OCI-LY3 (cell line): ENCODE measurements around the gene TRIM37.

Experiments used
- H2AFZ ChIP-seq: fragments of 200-600, 300-600 bp; shearing (Covaris generic); 2 replicates; pipeline ENCODE4 v1.6.0; 2014; ENCODE audit warnings: antibody characterized with exemption, low read depth, low read length
- H3K27ac ChIP-seq: fragments of 200-600, 300-600 bp; sonication (generic); 2 replicates; pipeline ENCODE4 v1.5.1; 2014; ENCODE audit warnings: mild to moderate bottlenecking, low read length, moderate library complexity, mixed read lengths
- H3K27me3 ChIP-seq: fragments of 200-600, 300-600 bp; sonication (generic); 2 replicates; pipeline ENCODE4 v1.6.1; 2014; ENCODE audit warnings: low read depth, low read length, mixed read lengths
- H3K36me3 ChIP-seq: fragments of 200-600, 300-600 bp; sonication (generic); replicated peaks from 2 replicates; pipeline ENCODE3; 2014; ENCODE audit warnings: low read depth, low read length, mixed read lengths
- H3K4me1 ChIP-seq: fragments of 300-600, 200-600 bp; sonication (generic); 2 replicates; pipeline ENCODE4 v1.6.1; 2014; ENCODE audit warnings: low read length, mixed read lengths
- H3K4me2 ChIP-seq: fragments of 200-600, 300-600 bp; sonication (generic); 2 replicates; pipeline ENCODE4 v1.6.1; 2014; ENCODE audit warnings: low read length, mixed read lengths
- H3K4me3 ChIP-seq: fragments of 300-600, 200-600 bp; sonication (generic); 2 replicates; pipeline ENCODE4 v1.5.1; 2014; ENCODE audit warnings: antibody characterized with exemption, mild to moderate bottlenecking, low read length, moderate library complexity
- H3K79me2 ChIP-seq: fragments of 300-600, 200-600 bp; shearing (Covaris generic); 2 replicates; pipeline ENCODE4 v1.6.1; 2014; ENCODE audit warnings: mild to moderate bottlenecking, low read length, mixed read lengths
- H3K9ac ChIP-seq: fragments of 300-600, 200-600 bp; shearing (Covaris generic); 2 replicates; pipeline ENCODE4 v1.6.0; 2014; ENCODE audit warnings: mild to moderate bottlenecking, low read length, moderate library complexity
- H3K9me3 ChIP-seq: fragments of 200-600, 300-600 bp; shearing (Covaris generic); 2 replicates; pipeline ENCODE4 v1.6.1; 2014; ENCODE audit warnings: low read length, mixed read lengths; ENCODE audit not compliant: insufficient read depth
- H4K20me1 ChIP-seq: fragments of 200-600, 300-600 bp; sonication (generic); 2 replicates; pipeline ENCODE4 v1.6.1; 2016; ENCODE audit warnings: low read length, mixed read lengths; ENCODE audit not compliant: insufficient read depth
- CTCF ChIP-seq: fragments of 200-600, 300-600 bp; sonication (generic); IDR thresholded peaks from 2 replicates; pipeline ENCODE4 v1.5.1; 2014; ENCODE audit warnings: antibody characterized with exemption, low read length, low read depth
- EZH2phosphoT487 ChIP-seq: fragments of 200-600 bp; shearing (Covaris generic); IDR thresholded peaks from 2 replicates; pipeline ENCODE4 v1.6.1; 2018; ENCODE audit warnings: antibody characterized with exemption, mixed run types, low read depth

Gene TRIM37

GRCh38 chr17:59110973-59111372 lies 4.3 kb upstream of the TRIM37 start:
- Histone ChIP-seq H4K20me1 (no peaks in the 10 kb centered on the region), H3K4me2 (no peak overlapping the region)
- TF ChIP-seq CTCF (no peak), EZH2phosphoT487 (no peak)

GRCh38 chr17:59108400-59109102 lies 1.9 kb upstream of the TRIM37 start:
- Histone ChIP-seq H3K4me3 (no peak overlapping the region), H3K9me3 (no peaks in the 10 kb centered on the region), H3K4me1 (peaks cover 14% of the 10 kb centered on the region), H2AFZ (no peak overlapping the region), H3K9ac (no peak overlapping the region), H4K20me1 (no peaks in the 10 kb centered on the region), H3K27ac (no peak overlapping the region), H3K79me2 (peaks cover 29% of the 10 kb centered on the region), H3K27me3 (peaks cover 5% of the 10 kb centered on the region; the same call in 1 of the 2 replicates), H3K4me2 (no peak overlapping the region), H3K36me3 (no peaks in the 10 kb centered on the region)
- TF ChIP-seq EZH2phosphoT487 (no peak), CTCF (no peak)

More at GRCh38 chr17:59110973-59111372, 4.3 kb upstream of the TRIM37 start:
- no peaks in the 10 kb centered on the region for H3K9me3 ChIP-seq
- peaks cover 5% of the 10 kb centered on the region for H3K79me2 ChIP-seq
- H3K36me3 ChIP-seq: peaks cover 3% of the 10 kb centered on the region
- H2AFZ ChIP-seq: no peak overlapping the region
- H3K9ac ChIP-seq: no peak overlapping the region
- peaks cover 2% of the 10 kb centered on the region; the same call in 1 of the 2 replicates for H3K27me3 ChIP-seq
- no peak overlapping the region for H3K4me3 ChIP-seq
- H3K27ac ChIP-seq: no peak overlapping the region
- no peaks in the 10 kb centered on the region for H3K4me1 ChIP-seq

- peak overlapping the region; percentile 88 for H3K4me2 ChIP-seq
- H3K36me3 ChIP-seq: no peaks in the 10 kb centered on the region
- H2AFZ ChIP-seq: peak overlapping the region; percentile 95
- H3K4me3 ChIP-seq: peak overlapping the region; percentile 84
- H3K79me2 ChIP-seq: peaks cover 32% of the 10 kb centered on the region
- peak overlapping the region; percentile 81 for H3K9ac ChIP-seq
- no peak for TF ChIP-seq CTCF
- TF ChIP-seq EZH2phosphoT487: no peak
- no peaks in the 10 kb centered on the region for H3K9me3 ChIP-seq
- H4K20me1 ChIP-seq: no peaks in the 10 kb centered on the region
- H3K27me3 ChIP-seq: peaks cover 5% of the 10 kb centered on the region; the same call in 1 of the 2 replicates
- peak overlapping the region; percentile 69 for H3K27ac ChIP-seq
- peaks cover 14% of the 10 kb centered on the region for H3K4me1 ChIP-seq
These were observed 608 bp upstream of the TRIM37 start for GRCh38 chr17:59107306-59107670.

- Histone ChIP-seq H3K4me1 (peaks cover 14% of the 10 kb centered on the region), H3K27ac (peak overlapping the region; percentile 65), H3K4me2 (peak overlapping the region; percentile 86), H3K9ac (peak overlapping the region; percentile 79), H3K79me2 (peaks cover 36% of the 10 kb centered on the region), H3K36me3 (peaks cover under 1% of the 10 kb centered on the region), H2AFZ (peak overlapping the region; percentile 20), H4K20me1 (no peaks in the 10 kb centered on the region), H3K4me3 (peak overlapping the region; percentile 84), H3K9me3 (no peaks in the 10 kb centered on the region), H3K27me3 (peaks cover 5% of the 10 kb centered on the region; the same call in 1 of the 2 replicates)
- no peak for TF ChIP-seq EZH2phosphoT487
- TF ChIP-seq CTCF: no peak
These were observed 723 bp downstream of the TRIM37 start for GRCh38 chr17:59105852-59106462.
